ENCODE data around the gene SNTG2. TPM values are rescaled to one million over a fixed set of nuclear protein-coding genes. Genes with fewer than 3 reads are reported as not detected.

Gene SNTG2
- total RNA-seq, 4 donors from 2014 or later, result 4.2 to 14.2 (median 9.2) TPM

- Histone ChIP-seq H3K36me3 (no peaks in the 10 kb centered on the region), H3K27me3 (no peaks in the 10 kb centered on the region), H3K4me3 (replicated peaks in 1 of 3) (no peak overlapping the region), H3K9me3 (no peaks in the 10 kb centered on the region), H3K27ac (no peak overlapping the region), H3K4me1 (peaks cover 9 to 16% of the 10 kb centered on the region in 2 donors)
- TF ChIP-seq CTCF (IDR thresholded peaks at IDR 0.05), result no peak
- no peak for TF ChIP-seq POLR2A (IDR thresholded peaks at IDR 0.05)
- no peak for DNase-seq
- intact Hi-C loops (cut with DNase I), result no loop called here
- 88 to 92% methylated on average over 8 of the region's 9 CpGs for WGBS, 2 donors
Observed at GRCh38 chr2:1402064-1402463, 451.4 kb downstream of the SNTG2 start.

- Histone ChIP-seq H3K4me3 (replicated peaks in 1 of 3) (no peak overlapping the region), H3K36me3 (no peaks in the 10 kb centered on the region), H3K27ac (no peak overlapping the region), H3K27me3 (no peaks in the 10 kb centered on the region), H3K9me3 (no peaks in the 10 kb centered on the region), H3K4me1 (peaks cover 19 to 28% of the 10 kb centered on the region in 2 donors)
- intact Hi-C loops (cut with DNase I), result no loop called here
- no peak for DNase-seq
- TF ChIP-seq POLR2A (IDR thresholded peaks at IDR 0.05) (no peak), CTCF (IDR thresholded peaks at IDR 0.05) (no peak)
- WGBS, 2 donors, result 90 to 97% methylated on average over 10 to 12 of the region's 12 CpGs
Observed at GRCh38 chr2:1403565-1403964, 452.9 kb downstream of the SNTG2 start.

- 90 to 94% methylated on average over 1 of the region's 1 CpG for WGBS, 2 donors
- Histone ChIP-seq H3K4me3 (replicated peaks in 1 of 3) (no peak overlapping the region), H3K27ac (no peak overlapping the region), H3K9me3 (no peaks in the 10 kb centered on the region), H3K4me1 (peaks cover 31 to 37% of the 10 kb centered on the region in 2 donors), H3K36me3 (no peaks in the 10 kb centered on the region), H3K27me3 (no peaks in the 10 kb centered on the region)
- TF ChIP-seq POLR2A (IDR thresholded peaks at IDR 0.05) (no peak), CTCF (IDR thresholded peaks at IDR 0.05) (no peak)
- no peak for DNase-seq
- intact Hi-C loops (cut with DNase I), result no loop called here
Observed at GRCh38 chr2:1405124-1405523, 454.5 kb downstream of the SNTG2 start.

GRCh38 chr2:1405967-1406366 lies 455.3 kb downstream of the SNTG2 start:
- Histone ChIP-seq H3K4me1 (peaks cover 31 to 42% of the 10 kb centered on the region in 2 donors), H3K9me3 (no peaks in the 10 kb centered on the region), H3K27me3 (no peaks in the 10 kb centered on the region), H3K36me3 (no peaks in the 10 kb centered on the region), H3K27ac (peak overlapping the region in 1 of 3 donors; percentile 90), H3K4me3 (replicated peaks in 1 of 3) (no peak overlapping the region)
- DNase-seq, result no peak
- WGBS, 2 donors, result 79 to 90% methylated on average over 3 of the region's 3 CpGs
- TF ChIP-seq CTCF (IDR thresholded peaks at IDR 0.05), result no peak
- TF ChIP-seq POLR2A (IDR thresholded peaks at IDR 0.05), result no peak
- intact Hi-C loops (cut with DNase I), result no loop called here

GRCh38 chr2:1406434-1406833 lies 455.8 kb downstream of the SNTG2 start:
- 82 to 91% methylated on average over 2 of the region's 2 CpGs for WGBS, 2 donors
- TF ChIP-seq CTCF (IDR thresholded peaks at IDR 0.05), result no peak
- TF ChIP-seq POLR2A (IDR thresholded peaks at IDR 0.05), result no peak

More at GRCh38 chr2:1406434-1406833, 455.8 kb downstream of the SNTG2 start:
- no peak for DNase-seq
- no peaks in the 10 kb centered on the region for H3K9me3 ChIP-seq
- intact Hi-C loops (cut with DNase I), result no loop called here
- H3K4me1 ChIP-seq, result peaks cover 31 to 42% of the 10 kb centered on the region in 2 donors
- no peaks in the 10 kb centered on the region for H3K27me3 ChIP-seq
- H3K27ac ChIP-seq, result peak overlapping the region in 2 of 3 donors; percentile 90 to 93
- H3K4me3 ChIP-seq (replicated peaks in 1 of 3), result no peak overlapping the region
- no peaks in the 10 kb centered on the region for H3K36me3 ChIP-seq
